H1 (cell line): ENCODE measurements around the gene OR2V2. TPM values are rescaled to one million over a fixed set of nuclear protein-coding genes. Genes with fewer than 3 reads are reported as not detected.

Experiments used
- CTCF ChIA-PET: fragments of 300-600 bp; sonication (Branson Sonifier 250); formaldehyde crosslinking; loops from one replicate; lab custom pipeline; 2021; ENCODE audit not compliant: partially characterized antibody; lab: Charles Lee
- POLR2A ChIA-PET: fragments of 300-600 bp; sonication (Branson Sonifier 250); formaldehyde crosslinking; loops from one replicate; lab custom pipeline; 2021; ENCODE audit warnings: inconsistent platforms; ENCODE audit not compliant: partially characterized antibody; lab: Charles Lee
- DNase-seq, 2 experiments: peaks; one replicate each; pipeline versions ENCODE4 v3.0.0 to v3.0.0-alpha.2; 2010 to 2022; ENCODE audit warnings: low spot score in 2 of 2, low read depth in 1 of 2, mixed read lengths in 1 of 2
- FAIRE-seq: peaks from 2 replicates; lab custom pipeline; 2011; peaks lifted over from hg19 to GRCh38; lab: Jason Lieb, UNC
- H2AFZ ChIP-seq: 2 replicates; pipeline ENCODE4 v1.8.1; 2012; ENCODE audit warnings: low read length, inconsistent platforms
- H2AK5ac ChIP-seq: 2 replicates; pipeline ENCODE4 v1.6.1; 2013; ENCODE audit warnings: low read depth, low read length
- H2BK120ac ChIP-seq: replicated peaks from 2 replicates; pipeline ENCODE3; 2013; ENCODE audit warnings: low read depth, low read length, inconsistent platforms
- H2BK12ac ChIP-seq: 2 replicates; pipeline ENCODE4 v1.6.1; 2013; ENCODE audit warnings: low read depth, low read length
- H2BK15ac ChIP-seq: 2 replicates; pipeline ENCODE4 v1.6.1; 2013; ENCODE audit warnings: low read length
- H2BK20ac ChIP-seq: 2 replicates; pipeline ENCODE4 v1.6.1; 2013; ENCODE audit warnings: low read length
- H2BK5ac ChIP-seq: 2 replicates; pipeline ENCODE4 v1.6.1; 2013; ENCODE audit warnings: low read depth, low read length
- H3K14ac ChIP-seq: 2 replicates; pipeline ENCODE4 v1.6.1; 2013; ENCODE audit warnings: inconsistent platforms; ENCODE audit not compliant: insufficient read length
- H3K18ac ChIP-seq: 2 replicates; pipeline ENCODE4 v1.6.1; 2013; ENCODE audit warnings: low read length; ENCODE audit errors: extremely low read depth
- H3K23ac ChIP-seq: 2 replicates; pipeline ENCODE4 v1.6.1; 2013; ENCODE audit warnings: inconsistent platforms; ENCODE audit not compliant: insufficient read length
- H3K23me2 ChIP-seq: 2 replicates; pipeline ENCODE4 v1.6.1; 2013; ENCODE audit warnings: low read depth, low read length
- H3K27ac ChIP-seq: 2 replicates; pipeline ENCODE4 v1.6.1; 2011; ENCODE audit warnings: low read depth, low read length, inconsistent platforms
- H3K27me3 ChIP-seq, 4 experiments: replicated peaks in 1 of 4; 1 replicate in 1 of 4; 2 replicates in 3 of 4; pipeline versions ENCODE4 v1.6.1 to v1.8.1; 2011 to 2013; ENCODE audit warnings: low read length in 3 of 4, mild to moderate bottlenecking in 3 of 4, inconsistent platforms in 2 of 4, mixed read lengths in 2 of 4, moderate library complexity in 1 of 4; ENCODE audit not compliant: control insufficient read depth in 3 of 4, insufficient read depth in 3 of 4; ENCODE audit errors: extremely low read depth in 1 of 4
- H3K36me3 ChIP-seq, 4 experiments: 2 replicates each; pipeline versions ENCODE4 v1.6.1 to v1.8.1; 2011 to 2013; ENCODE audit warnings: mild to moderate bottlenecking in 4 of 4, low read length in 3 of 4, moderate library complexity in 2 of 4, control low read depth in 1 of 4, inconsistent platforms in 1 of 4; ENCODE audit not compliant: insufficient read depth in 4 of 4, control insufficient read depth in 2 of 4
- H3K4ac ChIP-seq: replicated peaks from 2 replicates; pipeline ENCODE3; 2013; ENCODE audit warnings: low read length, low read depth, mixed read lengths, inconsistent platforms; ENCODE audit not compliant: insufficient read length
- H3K4me1 ChIP-seq, 4 experiments: replicated peaks in 1 of 4; 1 replicate in 1 of 4; 2 replicates in 3 of 4; pipeline versions ENCODE4 v1.6.1 to v1.8.1; 2011 to 2013; ENCODE audit warnings: low read length in 3 of 4, inconsistent platforms in 2 of 4, mixed read lengths in 1 of 4; ENCODE audit not compliant: insufficient read depth in 4 of 4, control insufficient read depth in 3 of 4
- H3K4me2 ChIP-seq, 2 experiments: 2 replicates each; pipeline versions ENCODE4 v1.6.1 to v1.8.1; 2011 to 2013; ENCODE audit warnings: low read depth in 2 of 2, low read length in 2 of 2, control low read depth in 1 of 2, inconsistent platforms in 1 of 2, mild to moderate bottlenecking in 1 of 2; ENCODE audit not compliant: insufficient read depth in 1 of 2
- H3K4me3 ChIP-seq, 4 experiments: fragments of 200-600, 300-600 bp in 1 of 4; sonication (generic), shearing (Covaris generic), sonication (Bioruptor Twin) in 1 of 4; 2 replicates each; pipeline versions ENCODE4 v1.5.1 to v1.8.1; 2011 to 2016; ENCODE audit warnings: low read length in 4 of 4, low read depth in 3 of 4, control low read depth in 2 of 4, inconsistent platforms in 2 of 4, mild to moderate bottlenecking in 2 of 4, mixed read lengths in 1 of 4, moderate library complexity in 1 of 4; ENCODE audit not compliant: insufficient read depth in 2 of 4; ENCODE audit errors: extremely low read depth in 1 of 4
- H3K56ac ChIP-seq: replicated peaks from 2 replicates; pipeline ENCODE3; 2013; ENCODE audit warnings: low read depth, mild to moderate bottlenecking, mixed read lengths, low read length, inconsistent platforms; ENCODE audit not compliant: insufficient read length
- H3K79me1 ChIP-seq: 2 replicates; pipeline ENCODE4 v1.6.1; 2013; ENCODE audit warnings: low read depth, low read length, control low read depth
- H3K79me2 ChIP-seq, 2 experiments: 2 replicates each; pipeline versions ENCODE4 v1.6.1 to v1.8.1; 2012 to 2013; ENCODE audit warnings: low read length in 2 of 2, mild to moderate bottlenecking in 2 of 2, inconsistent platforms in 1 of 2; ENCODE audit not compliant: insufficient read depth in 2 of 2, control insufficient read depth in 1 of 2
- H3K9ac ChIP-seq, 4 experiments: replicated peaks in 1 of 4; 1 replicate in 1 of 4; 2 replicates in 3 of 4; pipeline versions ENCODE4 v1.6.1 to v1.8.1; 2011 to 2013; ENCODE audit warnings: low read depth in 3 of 4, low read length in 3 of 4, control low read depth in 2 of 4, mild to moderate bottlenecking in 2 of 4, moderate library complexity in 2 of 4, inconsistent platforms in 1 of 4; ENCODE audit errors: extremely low read depth in 1 of 4
- H3K9me3 ChIP-seq, 2 experiments: 2 replicates each; pipeline versions ENCODE4 v1.6.1 to v1.8.1; 2012 to 2013; ENCODE audit warnings: mild to moderate bottlenecking in 2 of 2, moderate library complexity in 2 of 2, control low read depth in 1 of 2, inconsistent platforms in 1 of 2, low read depth in 1 of 2, low read length in 1 of 2, mixed read lengths in 1 of 2; ENCODE audit not compliant: insufficient read depth in 2 of 2
- H4K20me1 ChIP-seq, 2 experiments: replicated peaks in 1 of 2; 2 replicates each; pipeline versions ENCODE3 to v1.8.1; 2011 to 2013; ENCODE audit warnings: inconsistent platforms in 2 of 2, low read length in 2 of 2, mild to moderate bottlenecking in 1 of 2; ENCODE audit not compliant: insufficient read depth in 2 of 2, control insufficient read depth in 1 of 2
- H4K5ac ChIP-seq: 2 replicates; pipeline ENCODE4 v1.6.1; 2013; ENCODE audit warnings: low read length, low read depth, mixed read lengths, inconsistent platforms; ENCODE audit not compliant: insufficient read length
- H4K8ac ChIP-seq: 2 replicates; pipeline ENCODE4 v1.8.0; 2013; ENCODE audit warnings: mild to moderate bottlenecking, moderate library complexity, low read length, inconsistent platforms; ENCODE audit not compliant: insufficient read depth; ENCODE audit errors: extremely low read depth
- H4K91ac ChIP-seq: replicated peaks from 2 replicates; pipeline ENCODE3; 2013; ENCODE audit warnings: low read length, mixed read lengths, inconsistent platforms; ENCODE audit not compliant: insufficient read length
- CBX5 ChIP-seq: fragments of 300-800, 300-1000 bp; sonication (generic); IDR thresholded peaks from 2 replicates; pipeline ENCODE4 v1.7.1; 2016; ENCODE audit warnings: antibody characterized with exemption, low read length, low read depth
- EZH2 ChIP-seq: fragments of 200-600 bp; sonication (generic); IDR thresholded peaks from 2 replicates; pipeline ENCODE4 v1.7.1; 2012; ENCODE audit warnings: low read depth, mild to moderate bottlenecking, moderate library complexity, low read length, inconsistent platforms; ENCODE audit not compliant: severe bottlenecking
- KDM1A ChIP-seq: fragments of 200-600, 300-600 bp; sonication (generic); IDR thresholded peaks from 2 replicates; pipeline ENCODE4 v1.7.1; 2016; ENCODE audit warnings: mild to moderate bottlenecking, low read length, borderline replicate concordance
- SAP30 ChIP-seq: fragments of 300-600 bp; sonication (generic); IDR thresholded peaks from 2 replicates; pipeline ENCODE4 v1.7.1; 2012; ENCODE audit warnings: low read length, moderate library complexity, mild to moderate bottlenecking, inconsistent platforms; ENCODE audit not compliant: insufficient read depth, insufficient replicate concordance
- SIN3A ChIP-seq, 2 experiments: IDR thresholded peaks in 1 of 2; conservative IDR thresholded peaks in 1 of 2; 2 replicates each; pipeline ENCODE4 v1.6.1; 2011 to 2012; ENCODE audit warnings: low read length in 2 of 2, improper control_type of control experiment in 1 of 2, low read depth in 1 of 2, mild to moderate bottlenecking in 1 of 2
- SRF ChIP-seq: IDR thresholded peaks from 2 replicates; pipeline ENCODE4 v1.6.1; 2011; ENCODE audit warnings: mild to moderate bottlenecking, low read depth, low read length, moderate library complexity
- WGBS, 2 experiments: shearing (Covaris generic) in 1 of 2; methylation state at CpG; one replicate each; pipeline versions ENCODE4 v1.1.6 to v1.1.7; 2013 to 2015; ENCODE audit warnings: low lambda C conversion rate in 2 of 2, mixed read lengths in 2 of 2, inconsistent platforms in 1 of 2, low coverage in 1 of 2, missing lambda C conversion rate in 1 of 2; ENCODE audit not compliant: insufficient replicate concordance in 2 of 2, insufficient coverage in 1 of 2, insufficient read length in 1 of 2; ENCODE audit errors: extremely low coverage in 1 of 2, missing lambda C conversion rate in 1 of 2; 5-methylcytosine and 5-hydroxymethylcytosine counted together
- polyA plus RNA-seq, 7 experiments: library from polyadenylated mRNA; depleted of rRNA in 3 of 7; stranded (reverse) in 5 of 7; unstranded in 2 of 7; fragments of >200 nt in 5 of 7; fragments of 200-250 nt in 2 of 7; gene quantifications; 1 replicate in 5 of 7; 2 replicates in 1 of 7; 4 replicates in 1 of 7; pipeline versions ENCODE4 v1.2.1 to v1.2.3, GENCODE V29; 2011 to 2013; ENCODE audit warnings: missing spikeins in 2 of 7, mixed read lengths in 2 of 7
- total RNA-seq: library from RNA; stranded (reverse); fragmentation: NEBNext Ultra II Directional; extraction: Animal tissue kit (Norgen Biotek cat#: 25700); gene quantifications from 2 replicates; pipeline ENCODE4 v1.2.1, GENCODE V29; 2021

Gene OR2V2
- total and polyA plus RNA-seq, 2 of the 8 experiments (the other 6 are each of a cell fraction or from before 2014, with no cell fraction given): not detected

DNA sequence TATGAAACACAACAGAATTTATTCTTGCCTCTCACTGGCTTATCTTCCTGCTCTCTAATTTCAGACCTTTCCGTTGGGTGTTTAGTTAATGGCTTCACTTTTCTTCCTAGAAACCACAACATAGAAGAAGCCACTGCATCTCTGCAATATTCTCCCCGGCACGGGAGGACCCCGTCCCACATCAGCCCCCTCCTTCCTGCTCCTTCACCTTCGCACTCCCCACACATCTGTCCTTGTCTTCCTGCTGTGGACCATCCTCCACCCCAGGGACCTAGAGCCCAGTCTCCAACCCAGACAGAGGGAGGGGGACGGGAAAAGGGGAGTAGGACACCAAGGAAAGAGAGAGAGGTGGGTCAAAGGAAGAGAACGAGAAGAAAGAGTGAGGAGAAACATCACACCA, 17.8 kb upstream of the OR2V2 start:
- no peak for DNase-seq
- H4K20me1 ChIP-seq: no peaks in the 10 kb centered on the region
- no peak overlapping the region for H4K91ac ChIP-seq
- no peak overlapping the region for H3K18ac ChIP-seq
- H3K36me3 ChIP-seq: no peaks in the 10 kb centered on the region
- no peaks in the 10 kb centered on the region; a peak in 1 of 7 replicates for H3K4me1 ChIP-seq
- CTCF ChIA-PET: interaction anchor here (1.2 to 1.4 kb wide), 2 partner anchors 22 to 39 kb away, joined by 4 to 5 read pairs; no protein-coding TSS in a partner anchor
- H2BK15ac ChIP-seq: no peak overlapping the region
- H3K23me2 ChIP-seq: peaks cover 3% of the 10 kb centered on the region; the same call in 1 of the 2 replicates
- no peak overlapping the region for H3K27ac ChIP-seq
- no peak overlapping the region for H2BK20ac ChIP-seq
- FAIRE-seq: no peak
- no peak overlapping the region for H3K14ac ChIP-seq
- H3K4me3 ChIP-seq: no peak overlapping the region
- no peak overlapping the region for H3K23ac ChIP-seq
- no peak overlapping the region for H2BK12ac ChIP-seq
- H4K5ac ChIP-seq: no peak overlapping the region
- 0 out of 7 replicates have a peak, but pooled peaks cover 0 to 3% (median 0%) of the 10 kb centered on the region in 4 experiments for H3K27me3 ChIP-seq
- H3K79me1 ChIP-seq: no peaks in the 10 kb centered on the region
- POLR2A ChIA-PET: interaction anchor here (1.2 kb wide), 2 partner anchors 17 to 19 kb away, joined by 3 read pairs; no protein-coding TSS in a partner anchor
- no peak overlapping the region for H3K9ac ChIP-seq
- H3K4ac ChIP-seq: no peak overlapping the region
- no peaks in the 10 kb centered on the region for H3K79me2 ChIP-seq
- H2BK5ac ChIP-seq: no peak overlapping the region
- no peak overlapping the region for H4K8ac ChIP-seq
- no peak overlapping the region for H2AFZ ChIP-seq
- H3K9me3 ChIP-seq: peaks cover 0 to 5% of the 10 kb centered on the region in 2 experiments; a peak in 1 of 4 replicates
- no peak overlapping the region for H3K56ac ChIP-seq
- H3K4me2 ChIP-seq: no peak overlapping the region
- TF ChIP-seq CBX5: no peak
- no peak for TF ChIP-seq SRF
- TF ChIP-seq SAP30: no peak
- no peak for TF ChIP-seq EZH2
- TF ChIP-seq SIN3A (conservative IDR thresholded peaks at IDR 0.05 in 1 of 2, IDR thresholded peaks at IDR 0.05 in 1 of 2; ENCODE audit: low read depth in 1 of 2, low read length in 2 of 2): no peak
- no peak for TF ChIP-seq KDM1A
- no peak overlapping the region for H2AK5ac ChIP-seq
- 81% methylated on average over 7 of the region's 7 CpGs; no CpG with 5 or more reads in 1 of the 2 experiments for WGBS, 2 experiments
- H2BK120ac ChIP-seq: no peak overlapping the region
